ENCODE data around the gene EEIG1.

The EEIG1 gene

DNA sequence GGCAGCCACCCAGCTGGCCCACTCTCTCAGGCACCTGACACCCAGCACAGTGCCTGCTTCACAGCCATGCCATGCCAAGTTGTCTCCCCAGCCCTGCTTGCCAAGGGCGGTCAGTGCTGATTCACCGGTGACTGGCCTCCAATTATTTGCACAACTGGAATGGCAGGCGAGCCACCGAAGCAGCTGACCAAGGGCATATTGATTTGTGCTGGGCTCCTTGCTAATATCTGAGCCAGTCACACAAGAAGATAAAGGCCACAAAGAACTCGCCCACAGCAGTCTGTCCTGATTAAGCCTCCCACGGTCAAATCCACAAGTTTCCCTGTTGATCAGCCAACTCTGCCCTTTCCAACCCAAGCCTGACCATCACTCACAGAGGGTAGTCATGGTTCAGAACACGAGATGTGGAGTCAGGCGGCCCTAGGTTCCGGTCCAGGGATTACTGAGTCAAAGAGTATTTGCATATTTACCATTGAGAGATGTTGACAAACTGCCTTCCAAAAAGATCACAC lies 6.4 kb upstream of the EEIG1 start:
- Histone ChIP-seq H3K27me3 (ENCODE audit: insufficient read depth, poor library complexity, severe bottlenecking) (no peaks in the 10 kb centered on the region), H3K27ac (replicated peaks) (no peak overlapping the region), H3K4me3 (replicated peaks; ENCODE audit: insufficient read depth, low read length) (no peak overlapping the region)
- DNase-seq (ENCODE audit: low read depth in 1 of 2, low spot score in 1 of 2) = no peak
- TF ChIP-seq REST (IDR thresholded peaks at IDR 0.05; ENCODE audit: insufficient replicate concordance, low read depth) = no peak
- no peak for TF ChIP-seq GABPA (IDR thresholded peaks at IDR 0.05; ENCODE audit: low read depth)

GRCh38 chr9:127985011-127985410 lies 4.2 kb upstream of the EEIG1 start:
- H3K27ac ChIP-seq (replicated peaks) = no peak overlapping the region
- no peak for TF ChIP-seq SPI1 (IDR thresholded peaks at IDR 0.05; ENCODE audit: borderline replicate concordance, low read depth)
- no peak for TF ChIP-seq GABPA (IDR thresholded peaks at IDR 0.05; ENCODE audit: low read depth)
- no peak for TF ChIP-seq CTCF (IDR thresholded peaks at IDR 0.05; ENCODE audit: insufficient read depth, low read length)
- TF ChIP-seq REST (IDR thresholded peaks at IDR 0.05; ENCODE audit: insufficient replicate concordance, low read depth) = no peak
- no peak for TF ChIP-seq POLR2AphosphoS5 (IDR thresholded peaks at IDR 0.05; ENCODE audit: low read depth)
- no peak overlapping the region for H3K4me3 ChIP-seq (replicated peaks; ENCODE audit: insufficient read depth, low read length)
- DNase-seq (ENCODE audit: low read depth in 1 of 2, low spot score in 1 of 2) = no peak
- H3K27me3 ChIP-seq (ENCODE audit: insufficient read depth, poor library complexity, severe bottlenecking) = no peaks in the 10 kb centered on the region

DNA sequence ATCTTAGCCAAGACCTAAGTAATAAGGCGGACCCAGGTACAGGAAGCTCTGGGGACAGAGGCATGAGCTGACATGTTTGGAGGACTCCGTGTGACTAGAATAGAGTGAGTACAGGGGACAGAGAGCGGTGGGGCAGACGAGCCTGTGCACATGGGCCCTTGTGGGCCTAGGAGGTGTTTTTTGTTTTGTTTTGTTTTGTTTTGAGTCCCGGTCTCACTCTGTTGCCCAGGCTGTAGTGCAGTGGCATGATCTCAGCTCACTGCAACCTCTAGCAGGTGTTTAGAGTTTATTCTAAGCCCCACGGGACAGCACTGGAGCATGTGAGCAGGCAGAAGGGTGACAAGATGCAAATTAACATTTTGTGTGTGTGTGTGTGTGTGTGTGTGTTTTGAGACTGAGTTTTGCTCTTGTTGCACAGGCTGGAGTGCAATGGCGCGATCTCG lies 3.1 kb upstream of the EEIG1 start:
- Histone ChIP-seq H3K27ac (replicated peaks) (no peak overlapping the region), H3K27me3 (ENCODE audit: insufficient read depth, poor library complexity, severe bottlenecking) (no peaks in the 10 kb centered on the region), H3K4me3 (replicated peaks; ENCODE audit: insufficient read depth, low read length) (no peak overlapping the region)
- TF ChIP-seq GABPA (IDR thresholded peaks at IDR 0.05; ENCODE audit: low read depth) (no peak), CTCF (IDR thresholded peaks at IDR 0.05; ENCODE audit: insufficient read depth, low read length) (no peak), REST (IDR thresholded peaks at IDR 0.05; ENCODE audit: insufficient replicate concordance, low read depth) (no peak), SPI1 (IDR thresholded peaks at IDR 0.05; ENCODE audit: borderline replicate concordance, low read depth) (no peak), POLR2AphosphoS5 (IDR thresholded peaks at IDR 0.05; ENCODE audit: low read depth) (no peak)
- no peak for DNase-seq (ENCODE audit: low read depth in 1 of 2, low spot score in 1 of 2)

All from HL-60 (cell line).